ENCODE data around the gene TRAF3IP1.

DNA sequence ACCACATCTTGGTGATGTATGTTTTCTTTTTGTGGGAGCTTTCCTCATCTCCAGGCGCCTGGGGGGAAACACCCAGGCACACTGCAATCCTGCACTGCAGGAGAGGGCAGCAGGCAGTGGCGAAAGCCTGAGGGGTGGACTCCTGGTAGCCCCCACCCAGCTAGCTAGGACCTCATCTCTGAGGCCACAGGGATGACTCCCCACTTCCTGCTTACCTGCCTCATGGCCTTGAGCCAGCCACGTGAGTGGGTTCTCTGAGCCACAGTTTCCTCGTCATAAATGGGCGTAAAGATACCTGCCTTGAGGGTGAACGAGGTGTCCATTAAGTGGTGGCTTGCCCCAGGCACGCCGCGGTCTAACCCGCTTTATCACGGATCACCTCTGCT lies 19.1 kb downstream of the TRAF3IP1 start:
- TF ChIP-seq, protein P1, sequence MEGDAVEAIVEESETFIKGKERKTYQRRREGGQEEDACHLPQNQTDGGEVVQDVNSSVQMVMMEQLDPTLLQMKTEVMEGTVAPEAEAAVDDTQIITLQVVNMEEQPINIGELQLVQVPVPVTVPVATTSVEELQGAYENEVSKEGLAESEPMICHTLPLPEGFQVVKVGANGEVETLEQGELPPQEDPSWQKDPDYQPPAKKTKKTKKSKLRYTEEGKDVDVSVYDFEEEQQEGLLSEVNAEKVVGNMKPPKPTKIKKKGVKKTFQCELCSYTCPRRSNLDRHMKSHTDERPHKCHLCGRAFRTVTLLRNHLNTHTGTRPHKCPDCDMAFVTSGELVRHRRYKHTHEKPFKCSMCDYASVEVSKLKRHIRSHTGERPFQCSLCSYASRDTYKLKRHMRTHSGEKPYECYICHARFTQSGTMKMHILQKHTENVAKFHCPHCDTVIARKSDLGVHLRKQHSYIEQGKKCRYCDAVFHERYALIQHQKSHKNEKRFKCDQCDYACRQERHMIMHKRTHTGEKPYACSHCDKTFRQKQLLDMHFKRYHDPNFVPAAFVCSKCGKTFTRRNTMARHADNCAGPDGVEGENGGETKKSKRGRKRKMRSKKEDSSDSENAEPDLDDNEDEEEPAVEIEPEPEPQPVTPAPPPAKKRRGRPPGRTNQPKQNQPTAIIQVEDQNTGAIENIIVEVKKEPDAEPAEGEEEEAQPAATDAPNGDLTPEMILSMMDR (IDR thresholded peaks at IDR 0.05), result no peak
- TF ChIP-seq ZFX (IDR thresholded peaks at IDR 0.05; ENCODE audit: borderline replicate concordance), result no peak
